Measurements from ENCODE around the gene CCNQ. TPM values are rescaled to one million over a fixed set of nuclear protein-coding genes. Genes with fewer than 3 reads are reported as not detected.

Gene CCNQ
- polyA plus RNA-seq, 1 donor (not counting 4 experiments of a cell fraction or from before 2014, with no cell fraction given) = 31.1 TPM

DNA sequence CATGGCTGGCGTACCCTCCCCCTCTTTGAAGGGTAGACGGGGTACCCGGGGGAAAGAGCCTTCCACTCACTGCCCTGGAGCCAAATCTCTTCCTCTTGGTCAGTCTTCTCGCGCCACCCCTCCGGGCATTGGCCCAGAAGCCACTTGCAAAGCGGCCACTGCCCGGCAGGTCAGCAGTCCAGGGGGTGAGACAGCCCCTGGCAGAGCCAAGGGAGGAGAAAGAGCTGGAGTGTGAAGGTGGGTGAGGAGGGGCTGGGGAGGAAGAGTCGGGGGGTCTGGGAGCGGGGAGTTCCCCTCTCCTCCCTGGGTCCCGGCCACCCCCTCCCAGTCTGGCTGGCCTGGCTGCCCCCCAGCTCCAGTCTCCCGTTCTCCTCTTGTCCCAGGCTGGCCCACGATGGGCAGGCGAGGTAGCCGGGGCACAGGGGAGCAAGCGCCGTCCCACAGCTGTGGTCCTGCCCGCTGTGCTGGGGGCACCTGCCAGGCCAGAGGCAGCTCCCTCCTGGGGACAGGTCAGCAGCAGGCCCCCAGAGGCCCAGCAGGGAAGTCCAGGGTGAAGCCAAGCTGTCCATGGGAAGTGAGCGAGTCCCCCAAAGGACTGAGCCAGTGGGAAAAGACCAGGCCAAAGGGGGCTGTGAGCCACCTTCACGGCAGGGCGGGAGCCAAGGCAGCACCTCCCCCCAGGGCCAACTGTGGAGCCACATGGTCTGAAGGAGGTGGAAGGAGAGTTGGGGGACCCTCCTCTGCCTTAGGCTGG lies 26.5 kb upstream of the CCNQ start:
- dilution Hi-C loops (cut with MboI; ENCODE audit: extremely low pct_ligation_motif_present, low sequenced_read_pairs) = no loop called here
- Histone ChIP-seq H3K9me3 (ENCODE audit: control insufficient read depth, low read depth, low read length) (no peaks in the 10 kb centered on the region), H3K36me3 (ENCODE audit: control insufficient read depth in 2 of 2, extremely low read depth in 1 of 2, insufficient read depth in 2 of 2, low read length in 2 of 2) (no peaks in the 10 kb centered on the region), H3K4me3 (ENCODE audit: control insufficient read depth in 2 of 3, extremely low read depth in 1 of 3, insufficient read depth in 2 of 3, low read depth in 1 of 3, low read length in 3 of 3) (no peak overlapping the region), H3K9ac (ENCODE audit: control insufficient read depth, extremely low read depth, insufficient read depth, low read length) (no peak overlapping the region), H3K4me1 (ENCODE audit: control insufficient read depth, extremely low read depth, insufficient read depth, low read length) (no peaks in the 10 kb centered on the region), H3K9me1 (ENCODE audit: control insufficient read depth, extremely low read depth, insufficient read depth, low read length) (no peaks in the 10 kb centered on the region), H4K20me1 (ENCODE audit: control insufficient read depth, extremely low read depth, insufficient read depth, low read length) (no peaks in the 10 kb centered on the region), H3K79me2 (ENCODE audit: control insufficient read depth, insufficient read depth, low read length) (no peaks in the 10 kb centered on the region), H3K4me2 (ENCODE audit: control insufficient read depth, extremely low read depth, insufficient read depth, low read depth, low read length) (no peak overlapping the region), H2AFZ (ENCODE audit: control insufficient read depth, low read length) (no peak overlapping the region), H3K27me3 (ENCODE audit: control insufficient read depth, extremely low read depth, insufficient read depth, low read length) (no peaks in the 10 kb centered on the region), H3K27ac (ENCODE audit: control insufficient read depth, insufficient read depth, low read length) (no peak overlapping the region)
- DNase-seq (ENCODE audit: low read depth, low spot score) (no peak), FAIRE-seq (no peak)
- TF ChIP-seq EZH2 (IDR thresholded peaks at IDR 0.05; ENCODE audit: low read length) = no peak
- TF ChIP-seq, protein P1, sequence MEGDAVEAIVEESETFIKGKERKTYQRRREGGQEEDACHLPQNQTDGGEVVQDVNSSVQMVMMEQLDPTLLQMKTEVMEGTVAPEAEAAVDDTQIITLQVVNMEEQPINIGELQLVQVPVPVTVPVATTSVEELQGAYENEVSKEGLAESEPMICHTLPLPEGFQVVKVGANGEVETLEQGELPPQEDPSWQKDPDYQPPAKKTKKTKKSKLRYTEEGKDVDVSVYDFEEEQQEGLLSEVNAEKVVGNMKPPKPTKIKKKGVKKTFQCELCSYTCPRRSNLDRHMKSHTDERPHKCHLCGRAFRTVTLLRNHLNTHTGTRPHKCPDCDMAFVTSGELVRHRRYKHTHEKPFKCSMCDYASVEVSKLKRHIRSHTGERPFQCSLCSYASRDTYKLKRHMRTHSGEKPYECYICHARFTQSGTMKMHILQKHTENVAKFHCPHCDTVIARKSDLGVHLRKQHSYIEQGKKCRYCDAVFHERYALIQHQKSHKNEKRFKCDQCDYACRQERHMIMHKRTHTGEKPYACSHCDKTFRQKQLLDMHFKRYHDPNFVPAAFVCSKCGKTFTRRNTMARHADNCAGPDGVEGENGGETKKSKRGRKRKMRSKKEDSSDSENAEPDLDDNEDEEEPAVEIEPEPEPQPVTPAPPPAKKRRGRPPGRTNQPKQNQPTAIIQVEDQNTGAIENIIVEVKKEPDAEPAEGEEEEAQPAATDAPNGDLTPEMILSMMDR (optimal IDR thresholded peaks at IDR 0.05 in 1 of 3, IDR thresholded peaks at IDR 0.05 in 1 of 3, conservative IDR thresholded peaks at IDR 0.05 in 1 of 3; ENCODE audit: extremely low read depth in 1 of 3, insufficient read depth in 2 of 3, low read length in 3 of 3) = no peak

DNA sequence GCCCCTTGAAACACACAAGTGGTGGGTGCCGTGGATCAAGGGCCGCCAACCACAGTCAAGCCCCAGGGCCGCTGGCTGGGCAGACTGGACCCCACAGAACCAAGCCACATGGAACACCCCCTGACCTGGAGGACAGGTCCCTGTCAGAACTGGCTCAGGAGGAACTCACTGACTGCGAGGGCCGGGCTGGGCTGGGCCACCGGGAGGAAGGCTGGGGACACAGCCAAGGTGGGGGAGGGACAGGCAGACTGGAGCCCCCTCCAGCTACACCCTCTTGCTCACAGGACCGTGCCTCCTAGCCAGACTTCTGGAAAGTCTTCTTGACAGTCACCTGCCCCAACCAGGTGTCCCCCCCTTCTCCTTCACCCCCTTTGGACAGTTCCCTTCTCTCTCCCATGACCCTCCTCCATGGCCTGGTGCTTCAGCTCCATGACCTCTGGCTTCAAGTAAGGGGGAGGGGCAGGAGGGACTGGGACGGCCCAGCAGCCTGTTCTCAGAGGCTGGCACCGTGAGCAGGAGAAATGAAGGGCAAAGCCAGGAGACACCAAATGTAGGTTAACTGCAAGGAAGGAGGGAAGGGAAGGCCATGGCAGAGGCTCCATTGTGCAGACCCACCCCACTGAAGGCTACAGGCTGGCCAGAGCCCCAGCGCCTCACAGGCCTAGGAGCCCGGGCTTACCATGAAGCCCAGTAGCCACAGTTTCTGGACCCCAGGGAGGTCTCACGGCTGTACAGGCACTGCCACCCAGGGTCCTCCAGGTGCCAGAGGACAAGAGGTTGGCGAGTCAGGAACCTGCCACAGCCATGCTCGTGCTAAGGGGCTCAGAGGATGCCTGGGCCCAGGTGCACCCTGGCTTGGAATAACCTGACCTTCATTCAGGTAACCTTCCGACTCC lies 25.5 kb upstream of the CCNQ start:
- no peaks in the 10 kb centered on the region for H3K4me1 ChIP-seq (ENCODE audit: control insufficient read depth, extremely low read depth, insufficient read depth, low read length)

More for the DNA sequence above, 25.5 kb upstream of the CCNQ start:
- no peaks in the 10 kb centered on the region for H3K27me3 ChIP-seq (ENCODE audit: control insufficient read depth, extremely low read depth, insufficient read depth, low read length)
- FAIRE-seq (no peak), DNase-seq (ENCODE audit: low read depth, low spot score) (no peak)
- TF ChIP-seq EZH2 (IDR thresholded peaks at IDR 0.05; ENCODE audit: low read length) = no peak
- TF ChIP-seq, protein P1 (optimal IDR thresholded peaks at IDR 0.05 in 1 of 3, IDR thresholded peaks at IDR 0.05 in 1 of 3, conservative IDR thresholded peaks at IDR 0.05 in 1 of 3; ENCODE audit: extremely low read depth in 1 of 3, insufficient read depth in 2 of 3, low read length in 3 of 3) = no peak
- H3K4me2 ChIP-seq (ENCODE audit: control insufficient read depth, extremely low read depth, insufficient read depth, low read depth, low read length) = no peak overlapping the region
- H2AFZ ChIP-seq (ENCODE audit: control insufficient read depth, low read length) = no peak overlapping the region
- no peaks in the 10 kb centered on the region for H3K9me3 ChIP-seq (ENCODE audit: control insufficient read depth, low read depth, low read length)
- no peak overlapping the region for H3K9ac ChIP-seq (ENCODE audit: control insufficient read depth, extremely low read depth, insufficient read depth, low read length)
- H3K9me1 ChIP-seq (ENCODE audit: control insufficient read depth, extremely low read depth, insufficient read depth, low read length) = no peaks in the 10 kb centered on the region
- no peaks in the 10 kb centered on the region for H3K79me2 ChIP-seq (ENCODE audit: control insufficient read depth, insufficient read depth, low read length)
- dilution Hi-C loops (cut with MboI; ENCODE audit: extremely low pct_ligation_motif_present, low sequenced_read_pairs) = no loop called here
- no peaks in the 10 kb centered on the region for H3K36me3 ChIP-seq (ENCODE audit: control insufficient read depth in 2 of 2, extremely low read depth in 1 of 2, insufficient read depth in 2 of 2, low read length in 2 of 2)
- no peaks in the 10 kb centered on the region for H4K20me1 ChIP-seq (ENCODE audit: control insufficient read depth, extremely low read depth, insufficient read depth, low read length)
- H3K4me3 ChIP-seq (ENCODE audit: control insufficient read depth in 2 of 3, extremely low read depth in 1 of 3, insufficient read depth in 2 of 3, low read depth in 1 of 3, low read length in 3 of 3) = no peak overlapping the region
- no peak overlapping the region for H3K27ac ChIP-seq (ENCODE audit: control insufficient read depth, insufficient read depth, low read length)
